ENCODE data around the gene A1BG.

Gene A1BG, protein sequence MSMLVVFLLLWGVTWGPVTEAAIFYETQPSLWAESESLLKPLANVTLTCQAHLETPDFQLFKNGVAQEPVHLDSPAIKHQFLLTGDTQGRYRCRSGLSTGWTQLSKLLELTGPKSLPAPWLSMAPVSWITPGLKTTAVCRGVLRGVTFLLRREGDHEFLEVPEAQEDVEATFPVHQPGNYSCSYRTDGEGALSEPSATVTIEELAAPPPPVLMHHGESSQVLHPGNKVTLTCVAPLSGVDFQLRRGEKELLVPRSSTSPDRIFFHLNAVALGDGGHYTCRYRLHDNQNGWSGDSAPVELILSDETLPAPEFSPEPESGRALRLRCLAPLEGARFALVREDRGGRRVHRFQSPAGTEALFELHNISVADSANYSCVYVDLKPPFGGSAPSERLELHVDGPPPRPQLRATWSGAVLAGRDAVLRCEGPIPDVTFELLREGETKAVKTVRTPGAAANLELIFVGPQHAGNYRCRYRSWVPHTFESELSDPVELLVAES

DNA sequence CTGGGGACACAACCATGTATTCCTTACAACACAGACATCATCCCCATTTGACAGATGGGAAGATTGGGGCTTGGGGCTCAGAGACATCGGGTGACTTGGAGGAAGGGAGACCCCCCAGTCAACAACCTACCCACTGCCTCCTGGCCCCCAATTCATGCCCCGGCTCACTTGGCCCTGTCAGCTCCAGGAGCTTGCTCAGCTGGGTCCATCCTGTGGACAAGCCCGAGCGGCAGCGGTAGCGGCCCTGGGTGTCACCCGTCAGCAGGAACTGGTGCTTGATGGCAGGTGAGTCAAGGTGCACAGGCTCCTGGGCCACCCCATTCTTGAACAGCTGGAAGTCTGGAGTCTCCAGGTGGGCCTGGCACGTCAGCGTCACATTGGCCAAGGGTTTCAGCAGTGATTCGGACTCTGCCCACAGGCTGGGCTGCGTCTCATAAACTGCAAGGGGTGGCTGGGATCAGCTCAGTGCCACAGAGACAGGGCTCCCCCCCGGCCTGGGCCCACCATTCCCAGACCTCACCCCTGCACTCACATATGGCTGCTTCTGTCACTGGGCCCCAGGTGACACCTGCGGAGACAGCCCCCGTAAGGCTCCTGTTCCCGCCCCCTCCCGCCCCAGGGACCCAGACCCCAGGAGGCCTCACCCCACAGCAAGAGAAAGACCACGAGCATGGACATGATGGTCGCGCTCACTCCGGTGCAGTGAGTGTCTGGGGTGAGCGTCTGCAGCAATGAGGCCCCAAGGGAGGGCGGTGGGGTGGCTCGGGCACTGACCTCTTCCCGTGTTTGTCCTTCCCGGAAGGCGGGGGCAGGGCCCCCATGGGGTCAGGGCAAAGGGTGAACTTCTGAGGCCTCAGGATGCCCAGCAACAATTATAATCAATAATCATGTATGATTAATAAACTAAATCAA, at the start of gene A1BG:
TSS of gene A1BG (minus strand) at position 733 of the 912 bp plus-strand sequence. CDS start at position 678, 55 bp downstream.
- Mint-ChIP-seq H3K4me1 (ENCODE audit: low read depth) (peaks cover 9% of the 10 kb centered on the region), H3K4me3 (no peak within 1 kb of the TSS), H3K9me3 (no peaks in the 10 kb centered on the region), H3K27me3 (ENCODE audit: low read depth) (peaks cover 4% of the 10 kb centered on the region), H3K27ac (no peak within 1 kb of the TSS), H3K36me3 (ENCODE audit: low read depth) (peaks cover 10% of the 10 kb centered on the region)
- DNase-seq (ENCODE audit: low spot score) = no peak

DNA sequence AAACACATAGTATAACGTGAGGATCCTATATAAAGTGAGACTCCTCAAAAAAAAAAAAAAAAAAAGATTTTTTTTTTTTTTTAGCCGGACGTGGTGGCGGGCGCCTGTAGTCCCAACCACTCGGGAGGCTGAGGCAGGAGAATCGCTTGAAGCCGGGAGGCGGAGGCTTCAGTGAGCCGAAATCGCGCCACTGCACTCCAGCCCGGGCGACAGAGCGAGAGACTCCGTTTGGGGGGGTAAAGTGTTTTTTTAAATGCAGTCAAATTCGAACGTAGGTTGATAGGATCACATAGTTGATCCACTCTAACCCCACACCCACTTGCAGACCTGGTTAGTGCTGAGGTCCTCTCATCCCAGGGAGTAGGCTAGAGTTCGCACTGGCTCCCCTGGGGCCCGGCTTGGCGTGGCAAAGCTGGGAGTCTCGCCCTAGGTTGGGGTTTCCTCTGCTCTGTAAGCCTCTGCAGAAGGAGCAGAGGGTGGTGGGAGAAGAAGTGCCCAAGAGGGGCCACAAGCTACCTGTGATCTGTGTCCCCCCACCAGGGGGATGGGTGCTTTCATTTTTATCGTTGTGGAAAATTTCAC, 48.6 kb upstream of the A1BG start:
- DNase-seq (ENCODE audit: low spot score) = no peak
- no peaks in the 10 kb centered on the region for H3K36me3 Mint-ChIP-seq (ENCODE audit: low read depth)
- H3K9me3 Mint-ChIP-seq = no peaks in the 10 kb centered on the region
- no peak overlapping the region for H3K27ac Mint-ChIP-seq
- no peaks in the 10 kb centered on the region for H3K27me3 Mint-ChIP-seq (ENCODE audit: low read depth)
- H3K4me3 Mint-ChIP-seq = peak overlapping the region; percentile 88
- peaks cover 16% of the 10 kb centered on the region for H3K4me1 Mint-ChIP-seq (ENCODE audit: low read depth)

DNA sequence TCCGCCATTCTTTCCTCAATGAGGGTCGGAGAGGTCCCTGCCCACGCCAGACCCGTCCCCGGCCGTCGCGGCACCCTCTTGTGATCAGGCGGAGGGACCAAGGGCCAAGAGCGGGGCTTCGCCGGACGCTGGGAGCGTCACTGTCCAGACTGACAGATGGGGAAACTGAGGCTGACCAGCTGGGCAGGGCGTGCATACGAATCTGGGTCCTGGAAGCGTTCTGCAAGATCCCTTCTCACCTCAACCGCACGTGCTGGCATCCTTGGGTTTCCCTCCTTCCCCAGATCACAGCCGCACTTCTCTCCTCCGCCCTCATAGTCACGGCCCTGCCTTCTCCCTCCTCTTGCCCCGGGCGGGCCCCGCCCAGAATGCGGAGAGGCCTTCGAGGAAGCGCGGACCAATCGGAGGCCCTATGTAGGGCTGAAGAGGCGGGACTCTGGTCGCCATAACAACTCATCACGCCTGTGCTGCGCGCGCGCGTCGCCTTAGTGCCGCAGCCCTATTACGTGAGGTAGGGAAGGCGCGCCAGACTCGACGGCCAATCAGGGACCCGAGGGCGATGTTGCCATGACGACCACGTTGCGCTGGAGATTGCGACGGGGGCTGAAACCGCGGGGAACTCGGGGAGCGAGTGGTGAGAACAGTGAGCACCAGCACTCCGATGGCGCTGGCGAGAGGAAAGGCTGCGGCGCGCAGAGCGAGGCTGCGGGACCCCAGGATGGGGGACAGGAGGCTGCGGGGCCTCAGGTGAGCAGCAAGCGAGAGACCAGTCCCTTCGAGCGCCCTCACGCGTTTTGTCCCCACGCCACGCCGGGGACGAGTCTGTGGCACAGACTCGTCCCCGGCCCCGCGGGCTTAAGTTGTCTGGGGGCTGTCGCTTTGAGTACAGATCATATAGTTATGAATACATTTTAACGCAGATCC, 47.9 kb upstream of the A1BG start:
- Mint-ChIP-seq H3K4me3 (peak overlapping the region; percentile 88), H3K4me1 (ENCODE audit: low read depth) (peaks cover 13% of the 10 kb centered on the region), H3K9me3 (no peaks in the 10 kb centered on the region), H3K36me3 (ENCODE audit: low read depth) (no peaks in the 10 kb centered on the region), H3K27me3 (ENCODE audit: low read depth) (no peaks in the 10 kb centered on the region), H3K27ac (peak overlapping the region; percentile 92)
- peak; percentile 99 for DNase-seq (ENCODE audit: low spot score)

DNA sequence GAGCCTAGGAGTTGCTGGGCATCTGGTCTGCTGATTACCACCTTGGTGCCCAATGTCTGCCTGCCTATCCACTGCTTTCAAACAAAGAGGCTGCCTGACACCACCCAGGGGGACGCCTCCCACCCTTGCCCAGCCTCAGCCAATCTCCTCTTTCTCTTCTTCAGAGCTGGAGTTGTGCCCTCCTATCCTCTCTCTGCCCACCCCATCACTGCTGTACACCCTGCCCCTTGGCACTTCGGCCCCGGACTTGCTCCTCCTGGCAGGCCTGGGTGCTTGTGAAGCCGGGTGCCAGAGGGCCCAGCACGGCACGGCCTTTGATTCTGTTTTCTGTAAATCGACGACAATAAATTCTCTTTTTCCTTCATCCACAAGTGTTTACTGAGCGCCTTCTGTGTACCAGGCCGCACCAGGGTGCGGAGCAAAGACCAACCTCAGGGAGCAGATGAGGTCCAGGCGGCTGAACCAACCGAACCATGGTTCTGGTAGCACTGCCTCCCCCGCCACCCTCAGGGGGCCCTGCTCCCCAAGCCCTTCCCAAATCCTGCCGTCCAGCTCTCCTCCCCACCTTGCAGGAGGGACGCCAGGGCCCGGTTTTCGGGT, 47.1 kb upstream of the A1BG start:
- Mint-ChIP-seq H3K4me3 (peak overlapping the region; percentile 88), H3K4me1 (ENCODE audit: low read depth) (peaks cover 15% of the 10 kb centered on the region), H3K36me3 (ENCODE audit: low read depth) (peaks cover 3% of the 10 kb centered on the region), H3K27ac (peak overlapping the region; percentile 92), H3K9me3 (no peaks in the 10 kb centered on the region), H3K27me3 (ENCODE audit: low read depth) (no peaks in the 10 kb centered on the region)
- DNase-seq (ENCODE audit: low spot score) = no peak

DNA sequence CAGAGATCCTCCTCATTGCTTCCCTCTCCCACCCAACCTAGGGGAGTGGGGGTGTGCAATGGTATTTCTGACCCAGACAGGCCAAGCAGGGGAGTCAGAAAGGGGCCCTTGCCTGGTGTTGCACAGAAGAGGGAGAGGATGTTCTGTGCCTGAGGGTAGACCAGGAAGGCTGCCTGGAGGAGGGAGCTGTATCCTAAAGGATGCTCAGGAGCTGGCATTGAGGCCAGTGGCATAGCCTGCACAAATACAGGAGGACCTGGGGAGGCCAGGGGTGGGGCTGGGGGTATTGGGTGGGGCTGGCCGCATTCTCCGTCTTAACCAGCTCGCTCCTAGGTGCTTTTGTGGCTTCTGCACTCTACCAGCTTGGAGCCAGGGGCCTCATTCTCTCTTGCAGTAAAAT, 46.6 kb upstream of the A1BG start:
- Mint-ChIP-seq H3K27ac (no peak overlapping the region), H3K4me3 (peak overlapping the region; percentile 35), H3K27me3 (ENCODE audit: low read depth) (no peaks in the 10 kb centered on the region), H3K36me3 (ENCODE audit: low read depth) (peaks cover 3% of the 10 kb centered on the region), H3K9me3 (no peaks in the 10 kb centered on the region), H3K4me1 (ENCODE audit: low read depth) (peaks cover 15% of the 10 kb centered on the region)
- no peak for DNase-seq (ENCODE audit: low spot score)

DNA sequence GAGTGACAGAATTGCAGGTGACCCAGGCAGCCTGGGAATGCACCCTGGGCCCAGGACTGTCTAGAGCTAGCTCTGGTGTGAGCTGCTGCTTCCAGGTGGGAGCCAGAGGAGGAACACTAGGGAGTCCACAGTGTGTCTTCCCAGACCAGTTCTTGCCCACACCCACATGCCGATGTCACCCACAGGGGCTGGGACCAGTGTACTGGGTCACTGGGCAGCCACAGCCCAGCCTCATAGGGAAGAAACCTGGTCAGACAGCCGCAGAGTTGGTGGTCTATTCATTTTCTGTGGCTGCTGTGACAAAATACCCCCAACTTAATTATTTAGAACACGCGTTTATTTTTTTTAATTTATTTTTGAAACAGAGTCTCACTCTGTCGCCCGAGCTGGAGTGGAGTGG, 45.3 kb upstream of the A1BG start:
- H3K4me1 Mint-ChIP-seq (ENCODE audit: low read depth) = peaks cover 15% of the 10 kb centered on the region
- H3K9me3 Mint-ChIP-seq = no peaks in the 10 kb centered on the region
- H3K4me3 Mint-ChIP-seq = no peak overlapping the region
- no peak for DNase-seq (ENCODE audit: low spot score)
- H3K27ac Mint-ChIP-seq = no peak overlapping the region
- no peaks in the 10 kb centered on the region for H3K27me3 Mint-ChIP-seq (ENCODE audit: low read depth)
- peaks cover 17% of the 10 kb centered on the region for H3K36me3 Mint-ChIP-seq (ENCODE audit: low read depth)

DNA sequence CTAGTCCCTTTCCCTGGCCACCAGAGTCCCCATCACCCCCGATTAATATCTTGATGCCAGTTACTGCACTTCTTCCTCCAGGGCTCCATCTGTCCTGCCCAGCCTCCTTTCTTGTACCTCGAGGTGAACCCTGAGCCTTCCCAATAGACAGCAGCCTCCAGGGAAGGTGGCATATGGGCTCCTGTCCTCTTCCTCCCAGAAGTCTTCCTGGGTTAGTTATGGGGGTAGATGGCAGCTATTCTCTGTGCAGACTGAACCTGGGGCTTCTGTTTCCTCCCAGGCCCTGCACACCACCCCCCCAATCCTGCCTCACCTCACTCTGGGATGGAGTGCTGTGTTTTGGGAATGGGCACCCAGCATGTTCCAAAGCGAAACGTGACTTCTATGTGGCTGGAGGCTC, 44.8 kb upstream of the A1BG start:
- Mint-ChIP-seq H3K9me3 (no peaks in the 10 kb centered on the region), H3K27me3 (ENCODE audit: low read depth) (no peaks in the 10 kb centered on the region), H3K27ac (no peak overlapping the region), H3K4me1 (ENCODE audit: low read depth) (peaks cover 15% of the 10 kb centered on the region), H3K36me3 (ENCODE audit: low read depth) (peaks cover 22% of the 10 kb centered on the region), H3K4me3 (no peak overlapping the region)
- DNase-seq (ENCODE audit: low spot score) = no peak

DNA sequence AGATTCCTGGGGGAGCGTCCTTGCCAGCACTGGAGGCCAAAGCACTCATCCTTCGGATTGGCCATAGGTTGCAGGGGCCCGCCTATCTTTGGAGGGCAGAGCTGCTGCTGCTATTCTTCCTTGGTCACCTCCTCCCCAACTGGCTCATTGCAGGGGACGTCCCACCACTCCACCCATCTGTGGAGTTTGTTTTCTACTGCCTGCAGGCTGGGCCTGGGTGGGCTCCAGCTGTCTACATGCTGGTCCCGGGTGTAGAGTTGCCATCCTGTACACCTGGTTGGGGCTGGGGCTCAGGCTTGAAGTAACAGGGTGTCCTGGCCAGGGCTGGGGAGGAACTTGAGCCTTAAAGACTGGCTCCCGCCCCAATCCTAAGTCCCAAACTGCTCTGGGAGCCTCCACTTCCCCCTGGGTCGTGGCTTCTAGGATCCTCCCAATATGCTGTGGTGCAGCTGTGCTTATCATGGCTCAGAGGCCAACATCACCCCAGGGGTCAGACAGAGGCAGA, 44.3 kb upstream of the A1BG start:
- no peak for DNase-seq (ENCODE audit: low spot score)
- Mint-ChIP-seq H3K4me1 (ENCODE audit: low read depth) (peaks cover 15% of the 10 kb centered on the region), H3K27me3 (ENCODE audit: low read depth) (no peaks in the 10 kb centered on the region), H3K9me3 (no peaks in the 10 kb centered on the region), H3K36me3 (ENCODE audit: low read depth) (peaks cover 27% of the 10 kb centered on the region), H3K27ac (no peak overlapping the region), H3K4me3 (no peak overlapping the region)

DNA sequence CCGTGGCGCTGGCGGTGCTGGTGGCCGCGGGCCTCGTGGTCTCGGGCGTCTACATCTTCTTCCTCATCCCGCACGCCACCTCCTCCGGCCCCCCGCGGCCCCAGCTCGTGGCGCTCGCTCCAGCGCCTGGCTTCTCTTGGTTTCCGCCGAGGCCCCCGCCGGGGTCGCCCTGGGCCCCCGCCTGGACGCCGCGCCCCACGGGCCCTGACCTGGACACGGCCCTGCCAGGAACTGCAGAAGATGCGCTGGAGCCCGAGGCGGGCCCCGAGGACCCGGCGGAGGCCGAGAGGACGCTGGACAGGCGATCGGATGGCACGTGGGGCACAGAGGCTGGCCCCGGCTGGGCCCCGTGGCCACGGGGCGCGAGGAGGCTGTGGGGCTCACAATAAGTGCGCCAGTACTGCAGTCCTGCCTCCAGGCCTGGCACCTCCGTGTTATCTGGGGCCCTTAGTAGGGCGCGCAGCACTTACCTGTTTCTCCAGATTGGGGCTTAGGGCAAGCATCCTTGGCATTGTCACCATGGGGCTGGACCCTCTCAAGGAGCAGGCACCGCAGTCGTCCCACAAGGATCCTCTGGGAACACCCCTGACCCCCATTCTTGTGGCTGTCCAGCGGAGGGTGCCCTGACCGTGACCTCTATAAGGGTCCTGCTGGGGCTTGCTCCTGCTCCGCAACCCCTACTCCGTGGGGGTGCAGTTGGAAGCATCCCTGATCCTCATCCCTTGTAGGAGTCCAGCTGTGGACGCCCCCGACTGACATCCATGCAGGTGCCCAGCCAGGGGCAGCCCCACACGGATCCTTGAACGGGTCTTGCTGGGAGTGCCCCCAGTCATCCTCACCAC, 43.6 kb upstream of the A1BG start:
- Mint-ChIP-seq H3K9me3 (no peaks in the 10 kb centered on the region), H3K4me1 (ENCODE audit: low read depth) (peaks cover 12% of the 10 kb centered on the region), H3K36me3 (ENCODE audit: low read depth) (peaks cover 30% of the 10 kb centered on the region), H3K27me3 (ENCODE audit: low read depth) (no peaks in the 10 kb centered on the region), H3K4me3 (no peak overlapping the region), H3K27ac (no peak overlapping the region)
- no peak for DNase-seq (ENCODE audit: low spot score)

DNA sequence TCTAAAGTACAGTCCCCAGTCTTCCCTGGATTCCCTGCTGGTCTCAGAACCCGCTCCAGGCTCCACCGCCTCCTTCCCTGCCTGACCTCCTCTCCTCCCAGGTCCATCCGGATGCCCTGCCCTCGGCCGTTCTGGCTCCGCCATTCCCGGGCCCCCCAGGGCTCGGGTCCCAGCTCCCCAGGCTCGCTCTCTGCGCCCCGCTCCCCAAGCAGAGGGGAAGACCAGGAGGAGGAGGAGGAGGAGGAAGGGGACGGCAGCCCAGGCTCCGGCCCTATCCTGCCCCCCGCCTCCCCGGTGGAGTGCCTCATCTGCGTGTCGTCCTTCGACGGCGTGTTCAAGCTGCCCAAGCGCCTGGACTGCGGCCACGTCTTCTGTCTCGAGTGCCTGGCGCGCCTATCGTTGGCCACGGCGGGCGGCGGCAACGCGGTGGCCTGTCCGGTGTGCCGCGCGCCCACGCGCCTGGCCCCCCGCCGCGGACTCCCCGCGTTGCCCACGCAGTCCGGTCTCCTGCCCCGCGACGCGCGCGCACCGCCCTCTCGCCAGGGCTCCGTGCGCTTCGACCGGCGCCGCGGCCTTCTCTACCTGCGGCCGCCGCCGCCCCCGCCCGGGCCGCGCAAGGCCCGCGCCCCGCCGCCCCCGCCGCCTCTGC, 42.8 kb upstream of the A1BG start:
- H3K9me3 Mint-ChIP-seq = no peaks in the 10 kb centered on the region
- peaks cover 34% of the 10 kb centered on the region for H3K36me3 Mint-ChIP-seq (ENCODE audit: low read depth)
- no peak overlapping the region for H3K4me3 Mint-ChIP-seq
- DNase-seq (ENCODE audit: low spot score) = no peak
- H3K27me3 Mint-ChIP-seq (ENCODE audit: low read depth) = no peaks in the 10 kb centered on the region
- H3K27ac Mint-ChIP-seq = no peak overlapping the region
- peaks cover 10% of the 10 kb centered on the region for H3K4me1 Mint-ChIP-seq (ENCODE audit: low read depth)

DNA sequence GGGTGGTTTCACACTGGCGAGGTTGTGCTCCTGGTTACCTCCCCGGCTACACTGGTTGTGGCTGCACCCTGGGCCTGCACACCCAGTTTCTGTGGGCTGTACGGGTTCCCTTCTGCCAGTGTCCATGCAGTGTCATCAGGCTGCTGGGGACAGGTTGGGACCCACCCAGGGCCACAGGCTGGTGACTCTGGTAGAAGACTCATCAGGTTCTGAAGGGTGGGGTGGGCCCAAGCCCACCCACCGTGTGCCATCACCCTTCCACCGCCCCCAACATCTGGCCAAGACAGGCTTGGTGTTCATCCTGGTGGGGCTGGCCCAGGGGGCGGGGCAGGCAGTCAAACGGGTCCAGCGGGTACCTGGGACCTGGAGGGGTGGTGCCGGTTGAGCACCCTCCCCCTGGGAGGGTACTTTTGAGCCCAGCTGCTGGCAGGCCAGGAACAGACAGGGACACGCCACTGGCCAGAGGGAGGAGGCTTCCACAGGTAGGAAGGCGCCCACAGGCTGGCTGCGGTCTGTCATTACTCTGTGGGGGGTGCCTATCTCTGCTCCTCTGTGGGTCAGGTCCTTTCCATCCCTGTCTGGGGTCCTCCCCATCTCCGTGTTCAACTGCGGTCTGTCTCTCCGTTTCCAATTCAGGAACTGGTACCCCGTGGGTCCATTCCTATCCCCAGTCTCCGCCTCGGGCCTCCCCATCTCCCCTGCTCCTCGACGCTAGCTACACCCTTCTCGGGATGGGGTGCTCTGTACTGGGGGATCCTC, 42.1 kb upstream of the A1BG start, which contains the start of gene RNF225:
TSS of gene RNF225 (plus strand) at position 437 of the 759 bp plus-strand sequence. CDS start 434 bp downstream, outside the sequence.
- Mint-ChIP-seq H3K4me1 (ENCODE audit: low read depth) (peaks cover 8% of the 10 kb centered on the region), H3K27ac (no peak within 1 kb of the TSS), H3K27me3 (ENCODE audit: low read depth) (no peaks in the 10 kb centered on the region), H3K9me3 (no peaks in the 10 kb centered on the region), H3K4me3 (no peak within 1 kb of the TSS), H3K36me3 (ENCODE audit: low read depth) (peaks cover 41% of the 10 kb centered on the region)
- no peak for DNase-seq (ENCODE audit: low spot score)

Data from T-helper 2 cell treated with Interferon-gamma antibody and Interleukin-4, amounts not matched to agents 5 μg/mL and 100 μg/mL, for 36 hours (primary cell).